Caco-2 (cell line): Measurements from ENCODE around the gene LYZL6. TPM values are rescaled to one million over a fixed set of nuclear protein-coding genes. Genes with fewer than 3 reads are reported as not detected.

ENCODE experiments used
- BruUV-seq: library from RNA; stranded (reverse); fragments of 400-500 nt; replicated peaks from 2 replicates; lab custom pipeline; 2021; lab: Mats Ljungman, UMichigan
- CTCF ChIA-PET: fragments of 300-600 bp; sonication (Branson Sonifier 250); formaldehyde crosslinking; loops from one replicate; lab custom pipeline; 2022; ENCODE audit warnings: antibody characterized with exemption; lab: Charles Lee
- POLR2A ChIA-PET: fragments of 300-600 bp; sonication (Branson Sonifier 250); formaldehyde crosslinking; loops from one replicate; lab custom pipeline; 2022; ENCODE audit warnings: antibody characterized with exemption; lab: Charles Lee
- DNase-seq, 2 experiments: peaks; one replicate each; pipeline versions ENCODE4 v3.0.0 to v3.0.0-alpha.2; 2020 to 2022
- H3K27me3 ChIP-seq: replicated peaks from 2 replicates; pipeline ENCODE4 v1.6.0; 2011; ENCODE audit warnings: low read length; ENCODE audit not compliant: control insufficient read depth, insufficient read depth
- H3K36me3 ChIP-seq: 2 replicates; pipeline ENCODE4 v1.5.1; 2011; ENCODE audit warnings: low read length; ENCODE audit not compliant: control insufficient read depth, insufficient read depth
- H3K4me1 ChIP-seq: fragments of 250-450 bp; sonication (Bioruptor Pico); 2 replicates; pipeline ENCODE4 v1.5.1; 2020; ENCODE audit warnings: mild to moderate bottlenecking
- H3K4me3 ChIP-seq: 2 replicates; pipeline ENCODE4 v1.5.1; 2011; ENCODE audit warnings: low read depth, mild to moderate bottlenecking, control low read depth, low read length
- H3K9me3 ChIP-seq: fragments of 250-450 bp; sonication (Bioruptor Pico); 2 replicates; pipeline ENCODE4 v1.5.1; 2020; ENCODE audit warnings: mild to moderate bottlenecking, moderate library complexity
- H3K27ac Mint-ChIP-seq: one replicate; pipeline ENCODE4 v1.8.0; 2022; ENCODE audit warnings: mixed read lengths; ENCODE audit not compliant: unreplicated experiment
- H3K27me3 Mint-ChIP-seq: one replicate; pipeline ENCODE4 v1.8.0; 2022; ENCODE audit warnings: mixed read lengths; ENCODE audit not compliant: insufficient read depth, unreplicated experiment
- H3K36me3 Mint-ChIP-seq: one replicate; pipeline ENCODE4 v1.8.0; 2022; ENCODE audit warnings: mild to moderate bottlenecking, mixed read lengths; ENCODE audit not compliant: insufficient read depth, unreplicated experiment
- H3K4me1 Mint-ChIP-seq: one replicate; pipeline ENCODE4 v1.8.0; 2022; ENCODE audit warnings: low read depth, mixed read lengths; ENCODE audit not compliant: unreplicated experiment
- H3K4me3 Mint-ChIP-seq: one replicate; pipeline ENCODE4 v1.8.0; 2022; ENCODE audit warnings: mild to moderate bottlenecking, moderate library complexity, mixed read lengths; ENCODE audit not compliant: unreplicated experiment
- H3K9me3 Mint-ChIP-seq: one replicate; pipeline ENCODE4 v1.8.0; 2022; ENCODE audit warnings: mixed read lengths; ENCODE audit not compliant: unreplicated experiment
- CTCF ChIP-seq, 2 experiments: fragments of 200-600 bp in 1 of 2; IDR thresholded peaks; 1 replicate in 1 of 2; 2 replicates in 1 of 2; pipeline versions ENCODE4 v1.5.1 to v1.8.0; 2011 to 2022; ENCODE audit warnings: antibody characterized with exemption in 1 of 2, control low read depth in 1 of 2, inconsistent platforms in 1 of 2, low read depth in 1 of 2, low read length in 1 of 2, mild to moderate bottlenecking in 1 of 2, moderate library complexity in 1 of 2; ENCODE audit not compliant: insufficient read depth in 1 of 2, severe bottlenecking in 1 of 2, unreplicated experiment in 1 of 2
- intact Hi-C: fragments of 100-400 bp; cut with micrococcal nuclease; formaldehyde crosslinking; loops from one replicate; pipeline ENCODE4 v1.10.0; 2022; ENCODE audit not compliant: unreplicated experiment
- total RNA-seq: library from RNA; stranded (reverse); gene quantifications from 2 replicates; pipeline ENCODE4 v1.2.3, GENCODE V29; 2022

Gene LYZL6
- total RNA-seq, 1 experiment from 2014 or later, result not detected

GRCh38 chr17:35923609-35924114, 19.9 kb downstream of the LYZL6 start:
- Histone ChIP-seq H3K27me3 (no peaks in the 10 kb centered on the region), H3K4me3 (no peak overlapping the region), H3K36me3 (no peaks in the 10 kb centered on the region), H3K4me1 (no peaks in the 10 kb centered on the region), H3K9me3 (no peaks in the 10 kb centered on the region)
- ChIA-PET CTCF (no interaction called here), POLR2A (no interaction called here)
- Mint-ChIP-seq H3K4me1 (peaks cover 6% of the 10 kb centered on the region), H3K9me3 (no peaks in the 10 kb centered on the region), H3K27ac (no peak overlapping the region), H3K36me3 (no peaks in the 10 kb centered on the region), H3K4me3 (no peak overlapping the region), H3K27me3 (no peaks in the 10 kb centered on the region)
- intact Hi-C loops, result no loop called here
- no TSS peak for BruUV-seq
- no peak for DNase-seq
- TF ChIP-seq CTCF (IDR thresholded peaks at IDR 0.05; ENCODE audit: insufficient read depth in 1 of 2, low read depth in 1 of 2, low read length in 1 of 2, severe bottlenecking in 1 of 2, unreplicated experiment in 1 of 2), result no peak

- Histone ChIP-seq H3K4me3 (no peak overlapping the region), H3K36me3 (no peaks in the 10 kb centered on the region), H3K27me3 (no peaks in the 10 kb centered on the region), H3K4me1 (no peaks in the 10 kb centered on the region), H3K9me3 (no peaks in the 10 kb centered on the region)
- H3K9me3 Mint-ChIP-seq, result no peaks in the 10 kb centered on the region
- H3K27ac Mint-ChIP-seq, result no peak overlapping the region
- H3K27me3 Mint-ChIP-seq, result no peaks in the 10 kb centered on the region
- ChIA-PET CTCF (no interaction called here), POLR2A (no interaction called here)
- DNase-seq, result no peak
- no TSS peak for BruUV-seq
- H3K36me3 Mint-ChIP-seq, result peaks cover 5% of the 10 kb centered on the region
- H3K4me3 Mint-ChIP-seq, result no peak overlapping the region
- no peaks in the 10 kb centered on the region for H3K4me1 Mint-ChIP-seq
- intact Hi-C loops, result no loop called here
- no peak for TF ChIP-seq CTCF (IDR thresholded peaks at IDR 0.05; ENCODE audit: insufficient read depth in 1 of 2, low read depth in 1 of 2, low read length in 1 of 2, severe bottlenecking in 1 of 2, unreplicated experiment in 1 of 2)
These were observed 23.3 kb downstream of the LYZL6 start for GRCh38 chr17:35920229-35920628.

GRCh38 chr17:35918665-35919064, 24.8 kb downstream of the LYZL6 start:
- Mint-ChIP-seq H3K27me3 (no peaks in the 10 kb centered on the region), H3K4me3 (no peak overlapping the region), H3K4me1 (no peaks in the 10 kb centered on the region), H3K9me3 (peaks cover 3% of the 10 kb centered on the region), H3K36me3 (peaks cover 5% of the 10 kb centered on the region), H3K27ac (no peak overlapping the region)
- Histone ChIP-seq H3K36me3 (no peaks in the 10 kb centered on the region), H3K4me3 (no peak overlapping the region), H3K4me1 (no peaks in the 10 kb centered on the region), H3K9me3 (no peaks in the 10 kb centered on the region), H3K27me3 (no peaks in the 10 kb centered on the region)
- no peak for DNase-seq
- no peak for TF ChIP-seq CTCF (IDR thresholded peaks at IDR 0.05; ENCODE audit: insufficient read depth in 1 of 2, low read depth in 1 of 2, low read length in 1 of 2, severe bottlenecking in 1 of 2, unreplicated experiment in 1 of 2)
- ChIA-PET CTCF (no interaction called here), POLR2A (no interaction called here)
- BruUV-seq, result no TSS peak
- intact Hi-C loops, result no loop called here
